IMR-90 (cell line): ENCODE data around the gene RAB11A. TPM values are rescaled to one million over a fixed set of nuclear protein-coding genes. Genes with fewer than 3 reads are reported as not detected.

ENCODE experiments used
- ATAC-seq: fragments of 200-7000 bp; cut with Tn5 transposase; 2 replicates; pipeline ENCODE4 v1.9.1; 2020; ENCODE audit warnings: low read depth, mild to moderate bottlenecking, moderate library complexity
- BruUV-seq: library from RNA; stranded (reverse); fragments of 400-500 nt; replicated peaks from 2 replicates; lab custom pipeline; 2021; lab: Mats Ljungman, UMichigan
- CTCF ChIA-PET: fragments of 300-600 bp; formaldehyde crosslinking; extraction: SDS; loops from one replicate; lab custom pipeline; 2021; ENCODE audit warnings: antibody characterized with exemption; lab: Yijun Ruan, JAX
- POLR2A ChIA-PET: fragments of 300-600 bp; sonication (Branson Sonifier 250); formaldehyde crosslinking; loops from one replicate; lab custom pipeline; 2022; ENCODE audit warnings: antibody characterized with exemption; ENCODE audit not compliant: unreplicated experiment; lab: Charles Lee
- DNase-seq: peaks from one replicate; pipeline ENCODE4 v3.0.0; 2013
- H2AFZ ChIP-seq: replicated peaks from 2 replicates; pipeline ENCODE3; 2013; ENCODE audit warnings: low read length, mild to moderate bottlenecking; ENCODE audit not compliant: poor library complexity
- H2AK5ac ChIP-seq: 2 replicates; pipeline ENCODE4 v1.6.1; 2013; ENCODE audit warnings: low read depth, low read length, inconsistent platforms
- H2AK9ac ChIP-seq: replicated peaks from 2 replicates; pipeline ENCODE3; 2013; ENCODE audit warnings: mild to moderate bottlenecking, low read depth, low read length, moderate library complexity; ENCODE audit not compliant: poor library complexity
- H2BK120ac ChIP-seq: 2 replicates; pipeline ENCODE4 v1.6.1; 2013; ENCODE audit warnings: low read depth, low read length, inconsistent platforms
- H2BK15ac ChIP-seq: 3 replicates; pipeline ENCODE4 v1.6.1; 2013; ENCODE audit warnings: low read depth, low read length, inconsistent platforms
- H2BK20ac ChIP-seq: 2 replicates; pipeline ENCODE4 v1.6.1; 2013; ENCODE audit warnings: low read depth, mild to moderate bottlenecking, inconsistent platforms, low read length, moderate library complexity
- H2BK5ac ChIP-seq: 2 replicates; pipeline ENCODE4 v1.6.1; 2013; ENCODE audit warnings: mild to moderate bottlenecking, low read depth, low read length, inconsistent platforms; ENCODE audit not compliant: poor library complexity, severe bottlenecking
- H3K14ac ChIP-seq: replicated peaks from 2 replicates; pipeline ENCODE4 v1.6.1; 2013; ENCODE audit warnings: low read depth, low read length, inconsistent platforms
- H3K18ac ChIP-seq: 2 replicates; pipeline ENCODE4 v1.6.1; 2013; ENCODE audit warnings: low read depth, low read length, control low read depth
- H3K23ac ChIP-seq: 2 replicates; pipeline ENCODE4 v1.6.1; 2013; ENCODE audit warnings: low read depth, low read length, inconsistent platforms
- H3K27ac ChIP-seq: 2 replicates; pipeline ENCODE4 v1.5.1; 2013; ENCODE audit warnings: mild to moderate bottlenecking, control low read depth, low read length; ENCODE audit not compliant: insufficient read depth
- H3K27me3 ChIP-seq: 2 replicates; pipeline ENCODE4 v1.6.1; 2013; ENCODE audit warnings: low read length; ENCODE audit not compliant: control insufficient read depth, insufficient read depth
- H3K36me3 ChIP-seq: 2 replicates; pipeline ENCODE4 v1.6.1; 2013; ENCODE audit warnings: low read length, mixed read lengths; ENCODE audit not compliant: control insufficient read depth, insufficient read depth
- H3K4ac ChIP-seq: 2 replicates; pipeline ENCODE4 v1.6.1; 2013; ENCODE audit warnings: low read depth, low read length, inconsistent platforms
- H3K4me1 ChIP-seq: 2 replicates; pipeline ENCODE4 v1.6.1; 2013; ENCODE audit warnings: low read length, mixed read lengths; ENCODE audit not compliant: control insufficient read depth, insufficient read depth
- H3K4me2 ChIP-seq: 2 replicates; pipeline ENCODE4 v1.6.1; 2013; ENCODE audit warnings: low read depth, mild to moderate bottlenecking, control low read depth, low read length, moderate library complexity
- H3K4me3 ChIP-seq: 2 replicates; pipeline ENCODE4 v1.5.1; 2013; ENCODE audit warnings: low read depth, mild to moderate bottlenecking, control low read depth, low read length, moderate library complexity; ENCODE audit not compliant: insufficient read depth
- H3K56ac ChIP-seq: 2 replicates; pipeline ENCODE4 v1.6.1; 2013; ENCODE audit warnings: low read length, inconsistent platforms; ENCODE audit not compliant: insufficient read depth; ENCODE audit errors: extremely low read depth
- H3K79me1 ChIP-seq, 2 experiments: 2 replicates each; pipeline ENCODE4 v1.6.1; 2013; ENCODE audit warnings: low read length in 2 of 2, inconsistent platforms in 1 of 2, low read depth in 1 of 2
- H3K9ac ChIP-seq: 2 replicates; pipeline ENCODE4 v1.6.1; 2013; ENCODE audit warnings: low read depth, low read length, control low read depth
- H3K9me1 ChIP-seq: 2 replicates; pipeline ENCODE4 v1.6.1; 2013; ENCODE audit warnings: low read length, inconsistent platforms; ENCODE audit not compliant: insufficient read depth
- H3K9me3 ChIP-seq: 2 replicates; pipeline ENCODE4 v1.6.1; 2013; ENCODE audit warnings: low read length; ENCODE audit not compliant: control insufficient read depth, insufficient read depth
- H4K20me1 ChIP-seq: 2 replicates; pipeline ENCODE4 v1.6.1; 2013; ENCODE audit warnings: low read length, inconsistent platforms; ENCODE audit not compliant: insufficient read depth
- H4K5ac ChIP-seq: 2 replicates; pipeline ENCODE4 v1.6.1; 2013; ENCODE audit warnings: mild to moderate bottlenecking, low read depth, low read length, control low read depth
- H4K8ac ChIP-seq, 2 experiments: 2 replicates each; pipeline ENCODE4 v1.6.1; 2013; ENCODE audit warnings: low read depth in 2 of 2, low read length in 2 of 2, control low read depth in 1 of 2, inconsistent platforms in 1 of 2
- H4K91ac ChIP-seq: 2 replicates; pipeline ENCODE4 v1.6.1; 2013; ENCODE audit warnings: low read depth, low read length, inconsistent platforms; ENCODE audit not compliant: insufficient read depth
- CEBPB ChIP-seq: IDR thresholded peaks from 2 replicates; pipeline ENCODE4 v1.6.1; 2012; ENCODE audit warnings: low read depth, low read length, improper control_type of control experiment
- ELK1 ChIP-seq: fragments of 150-350 bp; IDR thresholded peaks from 2 replicates; pipeline ENCODE4 v1.6.1; 2016; ENCODE audit warnings: low read depth, mild to moderate bottlenecking, low read length, moderate library complexity, borderline replicate concordance
- FOS ChIP-seq: fragments of 150-350 bp; IDR thresholded peaks from 2 replicates; pipeline ENCODE4 v1.6.1; 2016; ENCODE audit warnings: low read depth, low read length
- MAFK ChIP-seq: IDR thresholded peaks from 2 replicates; pipeline ENCODE4 v1.6.1; 2012; ENCODE audit warnings: low read depth, low read length, improper control_type of control experiment
- NFE2L2 ChIP-seq: fragments of 150-350 bp; IDR thresholded peaks from 2 replicates; pipeline ENCODE4 v1.6.1; 2016; ENCODE audit warnings: low read depth, mild to moderate bottlenecking, low read length
- POLR2A ChIP-seq: IDR thresholded peaks from 2 replicates; pipeline ENCODE4 v1.6.1; 2012; ENCODE audit warnings: mild to moderate bottlenecking, low read depth, low read length
- RAD21 ChIP-seq: IDR thresholded peaks from 2 replicates; pipeline ENCODE4 v1.6.1; 2012; ENCODE audit warnings: low read length, improper control_type of control experiment
- RCOR1 ChIP-seq: IDR thresholded peaks from 2 replicates; pipeline ENCODE4 v1.6.1; 2012; ENCODE audit warnings: mild to moderate bottlenecking, low read length, improper control_type of control experiment; ENCODE audit not compliant: insufficient replicate concordance
- RFX5 ChIP-seq: IDR thresholded peaks from 2 replicates; pipeline ENCODE4 v1.8.0; 2012; ENCODE audit warnings: low read depth, mild to moderate bottlenecking, low read length, moderate library complexity
- SMC3 ChIP-seq: fragments of 150-350 bp; IDR thresholded peaks from 2 replicates; pipeline ENCODE4 v1.6.1; 2016; ENCODE audit warnings: low read depth, mild to moderate bottlenecking, antibody characterized with exemption, low read length, moderate library complexity
- WGBS, 2 experiments: methylation state at CpG; one replicate each; pipeline versions ENCODE4 v1.1.5 to v1.1.7; 2013; ENCODE audit warnings: missing lambda C conversion rate in 2 of 2; ENCODE audit not compliant: insufficient read length in 1 of 2; ENCODE audit errors: extremely low coverage in 2 of 2; 5-methylcytosine and 5-hydroxymethylcytosine counted together
- dilution Hi-C: fragments of 300-500 bp; cut with HindIII; formaldehyde crosslinking; loops from one replicate; pipeline ENCODE4 v1.14.3; 2018; ENCODE audit warnings: low sequenced_read_pairs; ENCODE audit not compliant: unreplicated experiment
- in situ Hi-C: fragments of 300-500 bp; cut with MboI; formaldehyde crosslinking; loops from 3 replicates; pipeline ENCODE4 v1.14.3; 2019; ENCODE audit warnings: low sequenced_read_pairs, inconsistent platforms, mixed read lengths
- intact Hi-C: fragments of 100-400 bp; cut with micrococcal nuclease; formaldehyde crosslinking; loops from 2 replicates; pipeline ENCODE4 v1.10.0; 2022
- polyA plus RNA-seq, 3 experiments: library from polyadenylated mRNA; depleted of rRNA; stranded (reverse); fragments of >200 nt; gene quantifications; 2 replicates each; pipeline ENCODE4 v1.2.3, GENCODE V29; 2012; ENCODE audit warnings: low replicate concordance in 1 of 3
- total RNA-seq: library from RNA; depleted of rRNA; stranded (reverse); fragments of >200 nt; gene quantifications from 2 replicates; pipeline ENCODE4 v1.2.3, GENCODE V29; 2012

The RAB11A gene
- total and polyA plus RNA-seq, 2 of the 4 experiments (the other 2 are of a cell fraction), result 341 to 462 TPM

- no TSS peak for BruUV-seq
- POLR2A ChIA-PET, result no interaction called here
- H4K20me1 ChIP-seq, result no peaks in the 10 kb centered on the region
- CTCF ChIA-PET, result no interaction called here
- in situ Hi-C loops (no loop called here), dilution Hi-C loops (no loop called here), intact Hi-C loops (loop anchor here (5.0 kb wide), 1 partner anchor 42 kb away; the partner anchor contains the start of gene DENND4A)
- H2BK15ac ChIP-seq, result no peak overlapping the region
- no peak overlapping the region for H2BK120ac ChIP-seq
- H2BK5ac ChIP-seq, result no peak overlapping the region
- no peaks in the 10 kb centered on the region for H3K79me1 ChIP-seq
- no peak overlapping the region for H3K56ac ChIP-seq
- H4K5ac ChIP-seq, result no peak overlapping the region
- H3K4ac ChIP-seq, result no peak overlapping the region
- no CpG with 5 or more reads among the region's 8 CpGs for WGBS, 2 experiments
- H3K4me1 ChIP-seq, result peaks cover 5% of the 10 kb centered on the region; the same call in 1 of the 2 replicates
- no peak for ATAC-seq
- H3K27me3 ChIP-seq, result no peaks in the 10 kb centered on the region
- H3K18ac ChIP-seq, result no peak overlapping the region
- H2AFZ ChIP-seq, result no peak overlapping the region
- H4K8ac ChIP-seq, result no peak overlapping the region
- H3K14ac ChIP-seq, result no peak overlapping the region
- DNase-seq, result no peak
- H2AK9ac ChIP-seq, result no peak overlapping the region
- H3K23ac ChIP-seq, result no peak overlapping the region
- no peak overlapping the region for H3K4me3 ChIP-seq
- H3K9me3 ChIP-seq, result no peaks in the 10 kb centered on the region
- H2AK5ac ChIP-seq, result no peak overlapping the region
- H3K27ac ChIP-seq, result no peak overlapping the region
- no peaks in the 10 kb centered on the region for H3K9me1 ChIP-seq
- no peak overlapping the region for H3K9ac ChIP-seq
- TF ChIP-seq MAFK (no peak), POLR2A (no peak), NFE2L2 (no peak), FOS (no peak), RAD21 (no peak), ELK1 (no peak), CEBPB (no peak), RFX5 (no peak), SMC3 (no peak), RCOR1 (no peak)
- no peaks in the 10 kb centered on the region for H3K36me3 ChIP-seq
- H2BK20ac ChIP-seq, result no peak overlapping the region
- H4K91ac ChIP-seq, result no peak overlapping the region
- H3K4me2 ChIP-seq, result no peak overlapping the region
Observed at GRCh38 chr15:65834603-65835282, 34.5 kb upstream of the RAB11A start.
